Kidney (tissue), 14 donors: ENCODE measurements around the gene TLR2. TPM values are rescaled to one million over a fixed set of nuclear protein-coding genes. Genes with fewer than 3 reads are reported as not detected.

ENCODE experiments used
- DNase-seq, 5 donors: peaks; one replicate each; pipeline ENCODE4 v3.0.0-alpha.2; 2013 to 2020
- FAIRE-seq: peaks from 2 replicates; lab custom pipeline; 2012; peaks lifted over from hg19 to GRCh38; lab: Jason Lieb, UNC
- H3K27ac ChIP-seq, 2 donors: one replicate each; pipeline ENCODE4 v1.7.0; 2013; ENCODE audit warnings: low read depth in 2 of 2, low read length in 2 of 2, inconsistent platforms in 1 of 2
- H3K27me3 ChIP-seq: one replicate; pipeline ENCODE4 v1.7.1; 2013; ENCODE audit warnings: low read length, inconsistent platforms; ENCODE audit not compliant: control insufficient read depth, insufficient read depth
- H3K36me3 ChIP-seq, 3 donors: one replicate each; pipeline versions ENCODE4 v1.7.0 to v1.7.1; 2013; ENCODE audit warnings: low read length in 3 of 3, control low read depth in 1 of 3, inconsistent platforms in 1 of 3; ENCODE audit not compliant: insufficient read depth in 3 of 3, control insufficient read depth in 2 of 3
- H3K4me1 ChIP-seq, 3 donors: one replicate each; pipeline versions ENCODE4 v1.7.0 to v1.7.1; 2013; ENCODE audit warnings: low read length in 3 of 3, inconsistent platforms in 1 of 3, low read depth in 1 of 3; ENCODE audit not compliant: control insufficient read depth in 2 of 3, insufficient read depth in 2 of 3
- H3K4me3 ChIP-seq, 3 donors: one replicate each; pipeline versions ENCODE4 v1.7.0 to v1.8.1; 2013; ENCODE audit warnings: low read length in 3 of 3, control low read depth in 1 of 3, inconsistent platforms in 1 of 3
- H3K9ac ChIP-seq, 3 donors: one replicate each; pipeline versions ENCODE4 v1.7.0 to v1.7.1; 2013; ENCODE audit warnings: low read length in 3 of 3, control low read depth in 1 of 3, inconsistent platforms in 1 of 3
- H3K9me3 ChIP-seq, 3 donors: one replicate each; pipeline versions ENCODE4 v1.7.0 to v1.7.1; 2013; ENCODE audit warnings: low read length in 3 of 3, control low read depth in 1 of 3, inconsistent platforms in 1 of 3; ENCODE audit not compliant: control insufficient read depth in 2 of 3, insufficient read depth in 1 of 3
- intact Hi-C: fragments of 100-400 bp; cut with DNase I; formaldehyde crosslinking; loops from one replicate; pipeline ENCODE4 v1.11.1; 2022
- polyA plus RNA-seq: library from polyadenylated mRNA; stranded (reverse); fragments of 350-450 nt; fragmentation: Illumina TruSeq; extraction: RNeasy Lipid Tissue Mini Kit (QIAGEN cat#74804); gene quantifications from one replicate; pipeline ENCODE4 v1.2.3, GENCODE V29; 2014; ENCODE audit warnings: low read depth, low replicate concordance; ENCODE audit not compliant: insufficient read depth
- total RNA-seq: library from RNA; stranded (reverse); fragmentation: NEBNext Ultra II Directional; extraction: Animal tissue kit (Norgen Biotek cat#: 25700); gene quantifications from one replicate; pipeline ENCODE4 v1.2.1, GENCODE V29; 2021
- TF ChIP-seq, protein P1 (sequence below): IDR thresholded peaks from 3 replicates; pipeline ENCODE4 v1.5.1; 2012; ENCODE audit warnings: mild to moderate bottlenecking, moderate library complexity, borderline replicate concordance; ENCODE audit not compliant: insufficient read depth; ENCODE audit errors: extremely low read depth
- donor health status: control.
- donor health status: control.
- donor health status: control.
- donor health status: control.
- donor health status: control.
- donor health status: DM: yes; HTN: yes; CAD: no.
- donor health status: Normal renal cell carcinoma (clear cell type).

The TLR2 gene
- total and polyA plus RNA-seq, 2 donors from 2014 or later = 8.0 to 59.5 TPM

DNA sequence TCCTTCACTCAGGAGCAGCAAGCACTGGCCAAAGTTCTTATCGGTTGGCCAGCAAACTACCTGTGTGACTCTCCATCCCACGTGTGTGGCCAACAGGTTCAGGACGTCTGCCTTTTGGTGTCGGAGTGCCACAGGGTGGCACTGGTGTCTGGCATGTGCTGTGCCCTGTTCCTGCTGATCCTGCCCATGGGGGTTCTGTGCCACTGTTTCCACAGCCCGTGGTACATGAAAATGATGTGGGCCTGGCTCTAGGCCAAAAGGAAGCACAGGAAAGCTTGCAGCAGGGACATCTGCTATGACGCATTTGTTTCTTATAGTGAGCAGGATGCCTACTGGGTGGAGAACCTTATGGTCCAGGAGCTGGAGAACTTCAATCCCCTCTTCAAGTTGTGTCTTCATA lies 4.6 kb upstream of the TLR2 start:
- H3K27me3 ChIP-seq = no peaks in the 10 kb centered on the region
- no peak overlapping the region for H3K4me3 ChIP-seq
- FAIRE-seq (no peak), DNase-seq (no peak)
- no peaks in the 10 kb centered on the region for H3K4me1 ChIP-seq
- no peaks in the 10 kb centered on the region for H3K36me3 ChIP-seq
- H3K9me3 ChIP-seq = peaks cover 0 to 2% (median 0%) of the 10 kb centered on the region in 3 donors
- H3K27ac ChIP-seq = no peak overlapping the region
- intact Hi-C loops = no loop called here
- no peak overlapping the region for H3K9ac ChIP-seq
- TF ChIP-seq, protein P1, sequence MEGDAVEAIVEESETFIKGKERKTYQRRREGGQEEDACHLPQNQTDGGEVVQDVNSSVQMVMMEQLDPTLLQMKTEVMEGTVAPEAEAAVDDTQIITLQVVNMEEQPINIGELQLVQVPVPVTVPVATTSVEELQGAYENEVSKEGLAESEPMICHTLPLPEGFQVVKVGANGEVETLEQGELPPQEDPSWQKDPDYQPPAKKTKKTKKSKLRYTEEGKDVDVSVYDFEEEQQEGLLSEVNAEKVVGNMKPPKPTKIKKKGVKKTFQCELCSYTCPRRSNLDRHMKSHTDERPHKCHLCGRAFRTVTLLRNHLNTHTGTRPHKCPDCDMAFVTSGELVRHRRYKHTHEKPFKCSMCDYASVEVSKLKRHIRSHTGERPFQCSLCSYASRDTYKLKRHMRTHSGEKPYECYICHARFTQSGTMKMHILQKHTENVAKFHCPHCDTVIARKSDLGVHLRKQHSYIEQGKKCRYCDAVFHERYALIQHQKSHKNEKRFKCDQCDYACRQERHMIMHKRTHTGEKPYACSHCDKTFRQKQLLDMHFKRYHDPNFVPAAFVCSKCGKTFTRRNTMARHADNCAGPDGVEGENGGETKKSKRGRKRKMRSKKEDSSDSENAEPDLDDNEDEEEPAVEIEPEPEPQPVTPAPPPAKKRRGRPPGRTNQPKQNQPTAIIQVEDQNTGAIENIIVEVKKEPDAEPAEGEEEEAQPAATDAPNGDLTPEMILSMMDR = no peak

DNA sequence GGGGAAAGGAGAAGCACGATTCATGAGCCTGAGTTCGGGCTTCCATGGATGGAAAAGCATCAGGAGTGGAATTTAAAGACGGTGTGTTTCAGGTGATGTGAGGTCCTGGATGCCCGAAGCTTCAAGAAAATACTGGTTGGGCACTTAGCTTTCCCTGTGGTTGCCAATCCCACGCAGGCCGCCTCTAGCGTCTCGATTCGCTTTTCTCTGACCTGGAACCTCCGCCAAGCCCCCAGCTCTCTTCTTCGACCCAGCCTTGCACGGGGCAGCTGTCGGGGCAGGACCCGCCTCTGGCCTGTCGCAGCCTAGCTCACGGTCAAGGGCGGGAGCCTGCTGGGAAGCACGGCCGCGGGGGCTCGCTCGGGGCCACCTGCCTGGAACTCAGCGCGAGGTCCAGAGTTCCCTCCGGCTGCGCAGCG lies 308 bp upstream of the TLR2 start:
- peak in 1 of 5 donors; percentile 92 for DNase-seq
- no peak for FAIRE-seq
- Histone ChIP-seq H3K27me3 (no peaks in the 10 kb centered on the region), H3K4me3 (peak overlapping the region; percentile 9 to 51 (median 46)), H3K9me3 (peaks cover 0 to 3% (median 0%) of the 10 kb centered on the region in 3 donors), H3K36me3 (no peaks in the 10 kb centered on the region), H3K27ac (no peak overlapping the region), H3K4me1 (peaks cover 0 to 2% (median 0%) of the 10 kb centered on the region in 3 donors), H3K9ac (no peak overlapping the region)
- TF ChIP-seq, protein P1 = no peak
- intact Hi-C loops = no loop called here

DNA sequence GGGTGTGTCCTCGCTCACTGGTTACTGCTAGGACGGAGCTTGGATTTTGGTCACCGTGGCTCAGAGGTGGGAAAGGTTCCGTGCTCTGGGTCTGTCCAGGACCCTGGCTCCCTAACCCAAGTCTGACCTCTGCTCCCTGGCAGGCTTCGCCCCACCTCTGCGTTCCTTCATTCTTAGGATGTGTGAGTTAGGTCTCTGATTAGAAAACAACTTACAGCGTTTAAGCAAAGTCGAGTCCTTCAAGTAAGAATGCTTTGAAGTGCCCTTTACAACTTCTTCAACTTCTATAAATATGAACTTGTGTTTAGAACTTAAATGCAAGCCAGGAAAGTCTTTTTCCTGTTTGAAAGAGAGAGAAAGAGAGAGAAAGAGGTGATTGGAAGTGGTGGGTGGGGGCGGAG lies 891 bp downstream of the TLR2 start:
- H3K36me3 ChIP-seq = no peaks in the 10 kb centered on the region
- no peak overlapping the region for H3K27ac ChIP-seq
- DNase-seq (no peak), FAIRE-seq (no peak)
- H3K27me3 ChIP-seq = no peaks in the 10 kb centered on the region
- H3K9me3 ChIP-seq = peaks cover 0 to 4% (median 0%) of the 10 kb centered on the region in 3 donors
- intact Hi-C loops = no loop called here
- H3K4me1 ChIP-seq = peaks cover 0 to 2% (median 0%) of the 10 kb centered on the region in 3 donors
- peak overlapping the region; percentile 46 to 70 (median 60) for H3K4me3 ChIP-seq
- H3K9ac ChIP-seq = peak overlapping the region in 1 of 3 donors; percentile 46
- TF ChIP-seq, protein P1 = no peak

DNA sequence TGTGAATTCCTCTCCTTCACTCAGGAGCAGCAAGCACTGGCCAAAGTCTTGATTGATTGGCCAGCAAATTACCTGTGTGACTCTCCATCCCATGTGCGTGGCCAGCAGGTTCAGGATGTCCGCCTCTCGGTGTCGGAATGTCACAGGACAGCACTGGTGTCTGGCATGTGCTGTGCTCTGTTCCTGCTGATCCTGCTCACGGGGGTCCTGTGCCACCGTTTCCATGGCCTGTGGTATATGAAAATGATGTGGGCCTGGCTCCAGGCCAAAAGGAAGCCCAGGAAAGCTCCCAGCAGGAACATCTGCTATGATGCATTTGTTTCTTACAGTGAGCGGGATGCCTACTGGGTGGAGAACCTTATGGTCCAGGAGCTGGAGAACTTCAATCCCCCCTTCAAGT lies 20.4 kb downstream of the TLR2 start:
- Histone ChIP-seq H3K9me3 (no peaks in the 10 kb centered on the region), H3K4me1 (no peaks in the 10 kb centered on the region), H3K27ac (no peak overlapping the region), H3K27me3 (no peaks in the 10 kb centered on the region), H3K9ac (no peak overlapping the region), H3K4me3 (no peak overlapping the region), H3K36me3 (no peaks in the 10 kb centered on the region)
- DNase-seq = no peak
- TF ChIP-seq, protein P1 = no peak
- FAIRE-seq = no peak
- intact Hi-C loops = no loop called here
